ENCODE results near the gene VWA8.
A peak's percentile ranks its signal among the peaks of the same experiment; 100 is the strongest.
"Not testable (repeated sequence)": the region's sequence is repeated elsewhere in the genome, so short reads cannot be mapped to it uniquely, and the experiment has no call there.

The VWA8 gene

DNA sequence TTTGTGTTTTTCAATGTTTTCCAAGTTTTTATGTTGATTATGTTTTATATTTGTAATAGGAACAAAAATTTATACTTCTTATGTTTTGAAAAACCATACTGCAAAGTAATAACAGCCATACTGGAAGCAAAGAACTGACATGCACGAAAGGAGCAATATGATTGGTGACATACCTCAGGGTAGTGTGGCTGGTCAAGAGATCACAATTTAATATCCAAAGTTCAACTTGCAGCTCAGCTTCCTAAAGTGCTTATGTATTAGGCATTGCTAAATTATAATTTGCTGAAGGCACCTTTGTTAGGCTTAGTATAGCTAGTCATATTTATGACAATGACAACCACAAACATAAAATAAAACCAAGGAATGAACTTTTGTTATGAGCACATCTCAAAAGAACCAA, 25.9 kb downstream of the VWA8 start:
- H3K4me3 ChIP-seq (replicated peaks in 1 of 2; ENCODE audit: low read depth in 2 of 2, low read length in 2 of 2) = no peak overlapping the region
- TF ChIP-seq, protein P1, sequence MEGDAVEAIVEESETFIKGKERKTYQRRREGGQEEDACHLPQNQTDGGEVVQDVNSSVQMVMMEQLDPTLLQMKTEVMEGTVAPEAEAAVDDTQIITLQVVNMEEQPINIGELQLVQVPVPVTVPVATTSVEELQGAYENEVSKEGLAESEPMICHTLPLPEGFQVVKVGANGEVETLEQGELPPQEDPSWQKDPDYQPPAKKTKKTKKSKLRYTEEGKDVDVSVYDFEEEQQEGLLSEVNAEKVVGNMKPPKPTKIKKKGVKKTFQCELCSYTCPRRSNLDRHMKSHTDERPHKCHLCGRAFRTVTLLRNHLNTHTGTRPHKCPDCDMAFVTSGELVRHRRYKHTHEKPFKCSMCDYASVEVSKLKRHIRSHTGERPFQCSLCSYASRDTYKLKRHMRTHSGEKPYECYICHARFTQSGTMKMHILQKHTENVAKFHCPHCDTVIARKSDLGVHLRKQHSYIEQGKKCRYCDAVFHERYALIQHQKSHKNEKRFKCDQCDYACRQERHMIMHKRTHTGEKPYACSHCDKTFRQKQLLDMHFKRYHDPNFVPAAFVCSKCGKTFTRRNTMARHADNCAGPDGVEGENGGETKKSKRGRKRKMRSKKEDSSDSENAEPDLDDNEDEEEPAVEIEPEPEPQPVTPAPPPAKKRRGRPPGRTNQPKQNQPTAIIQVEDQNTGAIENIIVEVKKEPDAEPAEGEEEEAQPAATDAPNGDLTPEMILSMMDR (IDR thresholded peaks at IDR 0.05; ENCODE audit: low read depth, low read length) = no peak
- no peak for DNase-seq (ENCODE audit: low read depth in 2 of 2)

DNA sequence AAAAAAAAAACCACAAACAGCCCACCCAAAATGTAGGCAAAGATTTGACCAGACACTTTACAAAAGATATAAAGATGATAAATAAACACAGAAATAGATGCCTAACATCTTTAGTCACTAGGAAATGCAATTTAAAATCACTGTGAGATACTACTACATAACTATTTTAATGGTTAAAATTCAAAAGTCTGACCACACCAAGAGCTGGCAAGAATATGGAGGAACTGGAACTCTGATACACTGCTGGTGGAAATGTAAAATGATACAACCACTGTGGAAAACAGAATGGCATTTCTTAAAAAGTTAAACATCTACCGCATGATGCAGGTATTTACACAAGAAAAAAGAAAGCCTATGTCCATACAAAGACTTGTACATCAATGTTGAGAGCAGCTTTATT, 26.8 kb downstream of the VWA8 start:
- no peak overlapping the region for H3K4me3 ChIP-seq (replicated peaks in 1 of 2; ENCODE audit: low read depth in 2 of 2, low read length in 2 of 2)
- TF ChIP-seq, protein P1 (IDR thresholded peaks at IDR 0.05; ENCODE audit: low read depth, low read length) = no peak
- no peak for DNase-seq (ENCODE audit: low read depth in 2 of 2)

DNA sequence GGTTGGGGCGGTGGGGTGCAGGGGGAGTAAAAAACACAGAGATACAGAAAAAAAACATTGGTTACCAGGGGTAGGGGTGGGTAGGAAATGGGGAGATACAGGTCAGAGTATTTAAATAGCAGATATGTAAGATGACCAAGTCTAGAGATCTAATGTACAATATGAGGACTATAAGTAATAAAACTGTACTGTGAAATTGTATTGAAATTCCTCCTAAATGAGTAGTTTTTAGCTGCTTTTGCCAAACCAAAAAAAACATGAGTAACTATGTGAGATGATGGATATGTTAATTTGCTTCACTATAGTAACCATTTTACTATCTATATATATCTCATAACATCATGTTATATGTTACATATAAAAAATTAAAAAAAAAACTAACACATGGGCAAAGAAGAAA, 29.6 kb downstream of the VWA8 start:
- H3K4me3 ChIP-seq (replicated peaks in 1 of 2; ENCODE audit: low read depth in 2 of 2, low read length in 2 of 2) = no peak overlapping the region

DNA sequence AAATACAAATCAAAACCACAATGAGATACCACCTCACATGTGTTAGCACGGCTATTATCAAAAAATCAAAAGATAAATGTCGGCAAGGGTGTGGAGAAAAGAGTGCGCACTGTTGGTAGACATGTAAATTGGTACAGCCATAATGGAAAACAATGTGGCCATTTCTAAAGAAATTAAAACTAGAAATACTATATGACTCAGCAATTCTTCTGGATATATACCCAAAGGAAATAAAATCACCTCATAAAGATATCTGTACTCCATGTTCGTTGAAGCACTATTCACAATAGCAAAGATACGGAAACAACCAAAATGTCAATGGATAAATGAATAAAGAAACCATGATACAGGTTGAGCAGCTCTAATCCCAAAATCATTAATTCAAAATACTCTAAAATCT, 30.8 kb downstream of the VWA8 start:
- DNase-seq (ENCODE audit: low read depth in 2 of 2) = no peak
- TF ChIP-seq, protein P1 (IDR thresholded peaks at IDR 0.05; ENCODE audit: low read depth, low read length) = no peak
- H3K4me3 ChIP-seq (replicated peaks in 1 of 2; ENCODE audit: low read depth in 2 of 2, low read length in 2 of 2) = no peak overlapping the region

More for the DNA sequence above, 29.6 kb downstream of the VWA8 start:
- DNase-seq (ENCODE audit: low read depth in 2 of 2) = peak; percentile 20 to 64
- TF ChIP-seq, protein P1 (IDR thresholded peaks at IDR 0.05; ENCODE audit: low read depth, low read length) = no peak

DNA sequence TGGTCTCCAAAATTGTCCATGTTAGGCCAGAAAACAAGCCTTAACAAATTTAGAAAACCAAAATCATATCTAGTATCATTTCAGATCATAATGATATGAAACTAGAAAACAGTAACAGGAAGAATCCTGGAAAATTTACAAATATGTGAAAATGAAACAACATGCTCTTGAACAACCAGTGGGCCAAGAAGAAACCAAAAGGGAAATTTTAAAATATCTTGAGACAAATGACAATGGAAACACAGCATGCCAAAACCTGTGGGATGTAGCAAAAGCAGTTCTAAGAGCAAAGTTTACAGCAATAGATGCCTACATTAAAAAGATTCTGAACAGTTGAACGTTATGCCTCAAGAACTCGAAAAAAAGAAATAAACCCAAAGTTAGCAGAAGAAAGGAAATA, 32.6 kb downstream of the VWA8 start:
- TF ChIP-seq, protein P1 (IDR thresholded peaks at IDR 0.05; ENCODE audit: low read depth, low read length) = no peak
- H3K4me3 ChIP-seq (replicated peaks in 1 of 2; ENCODE audit: low read depth in 2 of 2, low read length in 2 of 2) = peak overlapping the region in 1 of 2 donors; percentile 21
- peak in 1 of 2 donors; percentile 14 for DNase-seq (ENCODE audit: low read depth in 2 of 2)

DNA sequence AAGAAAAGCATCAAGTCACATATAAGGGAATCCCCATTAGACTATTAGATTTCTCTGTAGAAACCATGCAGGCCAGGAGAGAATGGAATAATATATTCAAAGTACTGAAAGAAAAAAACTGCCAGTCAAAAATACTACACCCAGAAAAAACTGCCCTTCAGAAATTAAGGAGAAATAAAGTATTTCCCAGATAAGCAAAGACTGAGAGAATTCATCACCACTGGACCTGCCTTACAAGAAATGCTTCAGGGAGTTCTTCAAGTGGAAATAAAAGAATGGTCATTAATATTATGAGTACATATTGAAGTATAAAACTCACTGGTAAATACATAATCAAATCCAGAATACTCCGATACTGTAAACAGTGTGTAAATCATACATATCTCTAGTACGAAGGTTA, 35.9 kb downstream of the VWA8 start:
- H3K4me3 ChIP-seq (replicated peaks in 1 of 2; ENCODE audit: low read depth in 2 of 2, low read length in 2 of 2) = no peak overlapping the region
- DNase-seq (ENCODE audit: low read depth in 2 of 2) = no peak
- TF ChIP-seq, protein P1 (IDR thresholded peaks at IDR 0.05; ENCODE audit: low read depth, low read length) = no peak

DNA sequence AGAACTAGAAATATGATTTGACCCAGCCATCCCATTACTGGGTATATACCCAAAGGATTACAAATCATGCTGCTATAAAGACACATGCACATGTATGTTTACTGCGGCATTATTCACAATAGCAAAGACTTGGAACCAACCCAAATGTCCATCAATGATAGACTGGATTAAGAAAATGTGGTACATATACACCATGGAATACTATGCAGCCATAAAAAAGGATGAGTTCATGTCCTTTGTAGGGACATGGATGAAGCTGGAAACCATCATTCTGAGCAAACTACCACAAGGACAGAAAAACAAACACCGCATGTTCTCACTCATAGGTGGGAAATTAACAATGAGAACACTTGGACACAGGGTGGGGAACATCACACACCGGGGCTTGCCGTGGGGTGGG, 38.0 kb downstream of the VWA8 start:
- not testable (repeated sequence) for H3K4me3 ChIP-seq (replicated peaks in 1 of 2; ENCODE audit: low read depth in 2 of 2, low read length in 2 of 2); DNase-seq (ENCODE audit: low read depth in 2 of 2)
